Type B pancreatic cell (in vitro differentiated cells): Measurements from ENCODE around the gene SLC16A9. TPM values are rescaled to one million over a fixed set of nuclear protein-coding genes. Genes with fewer than 3 reads are reported as not detected.

Experiments
- DNase-seq: peaks from one replicate; pipeline ENCODE4 v3.0.0; 2021; ENCODE audit warnings: mixed read lengths; ENCODE audit not compliant: unreplicated experiment; ENCODE audit errors: extremely low spot score
- H3K27ac Mint-ChIP-seq: 2 replicates; pipeline ENCODE4 v1.8.0; 2021; ENCODE audit warnings: mild to moderate bottlenecking, mixed read lengths
- H3K27me3 Mint-ChIP-seq: 2 replicates; pipeline ENCODE4 v1.8.0; 2021; ENCODE audit warnings: mixed read lengths
- H3K36me3 Mint-ChIP-seq: 2 replicates; pipeline ENCODE4 v1.8.0; 2021; ENCODE audit warnings: mixed read lengths
- H3K4me1 Mint-ChIP-seq: one replicate; pipeline ENCODE4 v1.8.0; 2021; ENCODE audit warnings: mixed read lengths; ENCODE audit not compliant: unreplicated experiment
- H3K4me3 Mint-ChIP-seq: 2 replicates; pipeline ENCODE4 v1.8.0; 2021; ENCODE audit warnings: mild to moderate bottlenecking, mixed read lengths
- H3K9me3 Mint-ChIP-seq: 2 replicates; pipeline ENCODE4 v1.8.0; 2021; ENCODE audit warnings: mixed read lengths
- CTCF ChIP-seq: fragments of 200-600 bp; sonication (generic); conservative IDR thresholded peaks from 2 replicates; pipeline ENCODE4 v1.5.0; 2021; ENCODE audit warnings: antibody characterized with exemption, mild to moderate bottlenecking
- long read RNA-seq: library from polyadenylated mRNA; unstranded; transcript quantifications from one replicate; pipeline ENCODE4 v2.0.0, GENCODE V29; 2020
- total RNA-seq: library from RNA; stranded (reverse); gene quantifications from 2 replicates; pipeline ENCODE4 v1.2.1, GENCODE V29; 2021; ENCODE audit warnings: low replicate concordance

SLC16A9 gene
- 10.0 and 18.2 TPM in 2 replicates for total RNA-seq
- long read RNA-seq, full-length matches to known transcripts, result 2 of 6 reads
- long read RNA-seq, partial matches to known transcripts, result 0 of 6 reads
- long read RNA-seq, other reads (novel, unspliced or antisense), result 4 of 6 reads

GRCh38 chr10:59709395-59710125 is at the start of gene SLC16A9:
SLC16A9 (minus strand) TSS chr10:59709850; CDS start chr10:59684291, 25,559 bp downstream.
- Mint-ChIP-seq H3K27me3 (peaks cover 32% of the 10 kb centered on the region), H3K9me3 (no peaks in the 10 kb centered on the region), H3K27ac (peak within 1 kb of the TSS; percentile 73), H3K36me3 (peaks cover 9% of the 10 kb centered on the region), H3K4me3 (peak within 1 kb of the TSS; percentile 89), H3K4me1 (peaks cover 19% of the 10 kb centered on the region)
- TF ChIP-seq CTCF, result peak; percentile 66
- DNase-seq, result peak; percentile 81

GRCh38 chr10:59757966-59758365 is 48.3 kb upstream of the SLC16A9 start:
- no peak for TF ChIP-seq CTCF
- DNase-seq, result no peak
- Mint-ChIP-seq H3K4me3 (no peak overlapping the region), H3K36me3 (no peaks in the 10 kb centered on the region), H3K27me3 (no peaks in the 10 kb centered on the region), H3K27ac (no peak overlapping the region), H3K4me1 (peaks cover 9% of the 10 kb centered on the region), H3K9me3 (no peaks in the 10 kb centered on the region)

GRCh38 chr10:59754951-59755350 is 45.3 kb upstream of the SLC16A9 start:
- Mint-ChIP-seq H3K27me3 (no peaks in the 10 kb centered on the region), H3K36me3 (no peaks in the 10 kb centered on the region), H3K4me3 (no peak overlapping the region), H3K4me1 (peaks cover 10% of the 10 kb centered on the region), H3K9me3 (no peaks in the 10 kb centered on the region), H3K27ac (no peak overlapping the region)
- DNase-seq, result no peak
- no peak for TF ChIP-seq CTCF

- peak within 1 kb of the TSS; percentile 2 for H3K4me3 Mint-ChIP-seq
- H3K27me3 Mint-ChIP-seq, result no peaks in the 10 kb centered on the region
- peak within 1 kb of the TSS; percentile 1 for H3K27ac Mint-ChIP-seq
- H3K4me1 Mint-ChIP-seq, result peaks cover 10% of the 10 kb centered on the region
- DNase-seq, result no peak
- TF ChIP-seq CTCF, result no peak
- no peaks in the 10 kb centered on the region for H3K36me3 Mint-ChIP-seq
- no peaks in the 10 kb centered on the region for H3K9me3 Mint-ChIP-seq
Measured at GRCh38 chr10:59753267-59753666, 43.6 kb upstream of the SLC16A9 start, which contains the start of gene MRLN. MRLN (minus strand) TSS chr10:59753455.

- no peak overlapping the region for H3K4me3 Mint-ChIP-seq
- H3K36me3 Mint-ChIP-seq, result no peaks in the 10 kb centered on the region
- peaks cover 8% of the 10 kb centered on the region for H3K4me1 Mint-ChIP-seq
- H3K9me3 Mint-ChIP-seq, result no peaks in the 10 kb centered on the region
- no peak for TF ChIP-seq CTCF
- no peak for DNase-seq
- no peaks in the 10 kb centered on the region for H3K27me3 Mint-ChIP-seq
- peak overlapping the region; percentile 1 for H3K27ac Mint-ChIP-seq
Measured at GRCh38 chr10:59752278-59752940, 42.8 kb upstream of the SLC16A9 start.
